GM21360 (cell line): ENCODE results near the gene CGREF1.
A peak's percentile ranks its signal among the peaks of the same experiment; 100 is the strongest.
"Not testable (repeated sequence)": the region's sequence is repeated elsewhere in the genome, so short reads cannot be mapped to it uniquely, and the experiment has no call there.

Experiments
- ATAC-seq: cut with Tn5 transposase; IDR thresholded peaks from one replicate; pipeline ENCODE4 v1.9.1; 2021; ENCODE audit warnings: mild to moderate bottlenecking, moderate library complexity; ENCODE audit not compliant: unreplicated experiment

The CGREF1 gene

DNA sequence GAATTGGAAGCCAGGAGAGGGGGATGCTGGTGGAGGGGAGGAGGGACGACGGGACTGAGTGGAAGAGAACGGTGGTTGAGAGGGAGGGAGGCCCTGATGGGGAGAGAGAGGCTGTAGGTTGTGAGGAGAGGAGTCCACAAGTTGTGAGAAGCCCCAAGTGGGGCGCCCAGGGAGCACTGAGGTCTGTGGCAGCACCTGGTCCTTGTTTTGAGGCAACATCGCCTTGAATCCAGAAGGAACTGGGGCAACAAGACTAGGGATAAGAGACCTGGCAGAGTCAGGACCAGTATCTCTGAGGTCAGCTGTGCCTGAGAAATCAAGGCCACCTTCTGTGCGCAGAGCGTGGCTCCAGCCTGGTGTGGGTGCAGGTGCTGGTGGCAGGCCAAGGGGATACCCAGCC, 19.2 kb upstream of the CGREF1 start:
- ATAC-seq, result no peak

DNA sequence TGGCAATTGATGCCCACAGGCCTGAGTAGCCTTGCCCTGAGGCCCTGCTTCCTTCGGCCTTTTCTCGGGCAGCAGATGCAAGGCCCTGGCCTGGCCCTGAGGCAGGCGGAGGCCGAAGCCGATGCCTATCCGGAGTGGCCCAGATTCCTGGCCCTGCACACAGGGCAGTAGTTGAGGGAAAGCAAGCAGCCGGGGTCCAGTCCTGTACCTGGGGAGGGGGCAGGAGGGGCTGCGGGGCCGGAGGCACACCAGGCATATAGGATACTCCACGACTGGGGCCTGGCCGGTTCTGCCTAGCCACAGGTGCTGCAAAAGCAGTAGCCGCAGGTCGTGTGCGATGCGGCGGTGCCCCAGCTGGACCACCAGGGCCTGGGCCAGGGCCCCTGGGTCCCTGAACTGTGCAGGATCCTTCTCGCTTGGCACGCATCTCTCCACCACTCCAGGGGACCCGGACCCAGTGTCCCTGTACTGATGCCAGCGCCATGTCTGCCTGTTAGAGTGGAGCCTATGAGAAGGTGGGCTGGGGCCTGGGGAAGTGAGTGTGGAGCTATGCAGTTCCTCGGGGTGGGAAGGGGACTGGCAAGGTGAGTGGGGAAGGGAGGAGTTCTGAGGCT, 18.5 kb upstream of the CGREF1 start:
- no peak for ATAC-seq

DNA sequence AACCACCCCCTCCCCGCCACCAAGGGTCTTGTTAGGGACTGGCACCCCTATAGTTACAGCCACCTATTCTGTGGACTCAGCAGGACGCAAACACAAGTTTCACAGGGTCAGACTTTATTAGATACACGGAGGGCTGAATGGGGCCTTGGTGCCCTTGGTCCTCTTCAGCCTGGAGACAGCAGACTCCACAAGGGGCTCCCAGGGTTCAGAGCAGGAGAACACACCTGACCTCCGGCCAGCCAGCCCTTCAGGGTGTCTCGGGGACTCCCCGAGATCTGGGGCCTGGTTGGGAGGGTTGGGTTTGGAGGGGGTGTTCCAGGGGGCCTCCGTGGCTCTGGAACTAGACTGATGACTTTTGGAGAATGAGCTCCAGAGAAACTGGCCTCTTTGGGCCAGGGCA, 17.8 kb upstream of the CGREF1 start:
- no peak for ATAC-seq

DNA sequence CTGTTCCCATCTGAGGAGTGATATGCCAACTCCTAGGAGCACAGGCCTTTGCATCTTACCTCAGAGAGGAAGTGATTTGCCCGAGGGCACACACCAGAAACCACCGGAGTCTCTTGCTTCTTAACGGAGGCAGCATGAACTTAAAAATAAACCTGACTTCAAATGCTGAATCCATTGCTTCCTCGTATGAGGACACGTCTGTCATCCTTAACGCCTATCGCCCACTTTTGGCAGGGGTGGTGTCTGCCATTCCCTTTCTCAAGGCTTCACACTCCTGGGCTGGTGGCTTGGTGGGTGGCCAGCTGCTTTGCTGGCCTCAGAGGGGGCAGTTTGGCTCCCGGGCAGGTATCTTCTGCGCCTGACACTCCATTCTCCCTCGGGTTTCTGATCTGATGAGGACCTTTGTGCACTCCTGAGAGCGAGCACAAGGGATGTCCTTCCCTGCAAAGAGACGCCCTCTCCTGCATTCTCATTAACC, 16.6 kb upstream of the CGREF1 start:
- no peak for ATAC-seq

DNA sequence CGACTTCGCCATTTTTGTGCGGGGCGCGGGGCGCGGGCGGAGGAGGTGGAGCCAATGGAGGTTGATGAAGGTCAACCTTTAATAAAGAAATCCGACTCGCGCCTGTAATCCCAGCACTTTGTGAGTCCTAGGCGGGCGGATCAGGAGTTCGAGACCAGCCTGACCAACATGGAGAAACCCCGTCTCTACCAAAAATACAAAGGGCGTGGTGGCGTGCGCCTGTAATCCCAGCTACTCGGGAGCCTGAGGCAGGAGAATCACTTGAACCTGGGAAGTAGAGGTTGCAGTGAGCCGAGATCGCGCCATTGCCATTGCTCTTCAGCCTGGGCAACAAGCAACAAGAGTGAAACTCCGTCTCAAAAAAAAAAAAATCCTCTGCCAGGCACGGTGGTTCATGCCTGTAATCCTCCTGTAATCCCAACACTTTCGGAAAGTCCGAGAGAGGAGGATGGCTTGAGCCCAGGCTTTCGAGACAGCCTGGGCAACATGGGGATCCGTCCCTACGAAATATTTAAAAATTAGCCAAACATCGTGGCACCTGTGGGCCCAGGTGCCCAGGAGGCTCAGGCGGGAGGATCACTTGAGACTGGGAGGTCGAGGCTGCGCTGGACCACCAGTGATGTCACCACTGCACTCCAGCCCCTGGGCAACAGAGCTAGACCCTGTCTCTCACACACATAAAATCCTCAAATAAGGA, 16.0 kb upstream of the CGREF1 start:
- no peak for ATAC-seq

DNA sequence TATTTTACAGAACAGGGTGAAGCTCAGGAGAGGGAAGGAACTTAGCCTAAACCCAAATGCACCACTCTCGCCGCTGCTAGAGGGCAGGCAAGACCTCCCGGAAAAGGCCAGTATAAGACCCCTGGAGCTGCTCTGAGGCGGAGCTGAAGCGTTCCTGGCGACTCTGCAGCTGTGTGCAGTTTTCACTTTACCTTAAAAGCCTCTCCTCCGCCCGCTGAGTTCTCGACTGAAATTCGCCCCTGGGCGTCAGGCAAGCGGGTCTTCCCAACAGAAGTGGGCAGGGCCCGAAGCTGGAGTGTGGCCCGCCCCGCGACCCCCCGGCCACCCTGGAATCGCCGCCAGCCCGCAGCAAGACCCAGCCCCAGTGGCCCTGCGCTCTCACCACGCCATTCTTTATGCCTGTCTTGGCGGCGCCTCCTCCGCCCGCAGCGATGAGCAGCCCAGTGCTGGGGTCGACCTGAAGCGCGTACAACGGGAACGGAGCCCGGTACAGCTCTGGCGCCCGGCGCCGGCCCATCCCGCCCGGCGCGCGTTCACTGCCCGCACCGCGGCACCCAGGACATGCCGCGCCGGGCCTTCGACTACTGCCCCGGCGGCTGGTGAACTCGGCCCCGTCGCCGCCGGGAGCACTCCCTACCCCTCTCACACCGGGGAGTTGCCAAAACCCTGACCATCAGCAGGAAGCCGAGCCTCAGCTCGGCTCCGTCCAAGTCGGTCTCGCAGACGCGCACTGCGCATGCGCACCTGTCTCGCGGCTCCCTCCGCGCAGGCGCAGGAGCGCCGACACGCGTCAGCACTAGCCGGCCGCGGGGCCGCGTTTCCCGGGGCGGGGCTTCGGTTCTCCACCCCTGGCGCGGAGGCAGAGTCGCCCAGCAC, 15.2 kb upstream of the CGREF1 start, which contains the start of gene PREB:
PREB (minus strand) TSS at position 732 of the 876 bp plus-strand sequence; CDS start at position 517, 215 bp downstream.
- ATAC-seq, result peak; percentile 77

DNA sequence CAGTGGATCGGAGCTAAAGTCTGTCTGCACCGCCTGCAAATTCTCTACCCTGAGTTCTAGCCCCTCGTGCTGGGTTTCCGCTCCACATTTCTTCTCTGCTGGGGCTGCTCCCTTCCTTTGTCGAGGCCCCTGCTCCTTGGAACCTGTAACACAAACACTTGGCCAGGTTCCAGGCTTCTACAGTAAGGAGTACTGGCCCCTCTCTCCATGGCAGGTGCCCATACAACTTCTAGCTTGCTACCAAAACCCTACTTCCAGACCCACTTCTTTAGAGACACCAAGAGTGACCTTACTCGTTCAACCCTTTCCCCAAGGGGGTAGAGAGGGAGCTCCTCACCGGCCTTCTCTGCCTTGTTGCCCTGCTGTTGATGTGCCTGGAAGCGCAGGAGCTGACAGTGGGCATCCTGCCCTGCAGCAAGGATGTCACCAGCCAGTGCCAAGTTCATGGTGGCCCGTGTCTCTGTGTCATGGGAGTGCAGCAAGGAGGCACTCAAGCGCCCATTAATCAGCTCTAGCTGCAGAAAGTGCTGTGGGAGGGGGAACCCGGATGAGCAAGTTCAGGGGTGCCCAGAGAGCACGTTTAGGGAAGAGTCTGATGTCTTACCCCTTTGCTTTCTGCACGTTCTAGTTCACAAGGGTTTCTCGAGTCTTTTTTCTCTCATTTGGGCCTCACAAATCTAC, 14.4 kb upstream of the CGREF1 start:
- peak; percentile 13 for ATAC-seq

DNA sequence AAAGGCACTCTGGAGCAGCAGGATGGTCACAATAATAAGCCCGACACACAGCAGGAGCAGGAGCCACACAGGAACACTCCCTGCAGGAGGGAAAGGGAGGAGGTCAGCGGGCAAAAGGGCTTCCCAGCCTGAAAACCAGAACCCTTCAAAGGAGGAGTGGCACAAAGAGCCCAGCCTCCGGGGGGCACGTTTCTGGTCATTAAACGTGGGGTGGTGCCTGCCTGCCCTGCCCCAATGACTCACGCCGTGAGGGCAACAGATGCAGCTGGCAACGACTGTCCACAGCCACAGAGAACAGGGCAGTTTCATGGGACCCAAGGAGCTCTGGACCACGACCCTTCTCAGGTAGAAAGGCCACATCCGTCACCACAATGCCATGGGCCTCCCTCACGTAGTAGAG, 12.5 kb upstream of the CGREF1 start:
- ATAC-seq, result no peak

DNA sequence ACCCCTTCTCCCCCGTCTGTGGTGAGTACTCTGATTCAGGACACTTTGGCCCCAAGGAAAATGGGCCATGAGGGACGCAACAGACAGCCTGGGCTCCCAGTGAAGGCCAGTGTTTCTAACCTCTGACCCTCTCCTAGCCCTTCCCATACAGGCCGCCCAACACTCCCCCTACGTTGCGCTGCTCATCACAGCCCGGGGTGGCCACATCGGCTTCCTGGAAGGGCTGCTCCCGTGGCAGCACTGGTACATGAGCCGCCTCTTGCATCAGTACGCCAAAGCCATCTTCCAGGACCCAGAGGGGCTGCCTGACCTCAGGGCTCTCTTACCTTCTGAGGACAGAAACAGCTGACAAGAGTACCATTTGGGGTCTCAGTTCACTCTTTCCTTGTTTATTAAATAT, 11.5 kb upstream of the CGREF1 start:
- no peak for ATAC-seq

DNA sequence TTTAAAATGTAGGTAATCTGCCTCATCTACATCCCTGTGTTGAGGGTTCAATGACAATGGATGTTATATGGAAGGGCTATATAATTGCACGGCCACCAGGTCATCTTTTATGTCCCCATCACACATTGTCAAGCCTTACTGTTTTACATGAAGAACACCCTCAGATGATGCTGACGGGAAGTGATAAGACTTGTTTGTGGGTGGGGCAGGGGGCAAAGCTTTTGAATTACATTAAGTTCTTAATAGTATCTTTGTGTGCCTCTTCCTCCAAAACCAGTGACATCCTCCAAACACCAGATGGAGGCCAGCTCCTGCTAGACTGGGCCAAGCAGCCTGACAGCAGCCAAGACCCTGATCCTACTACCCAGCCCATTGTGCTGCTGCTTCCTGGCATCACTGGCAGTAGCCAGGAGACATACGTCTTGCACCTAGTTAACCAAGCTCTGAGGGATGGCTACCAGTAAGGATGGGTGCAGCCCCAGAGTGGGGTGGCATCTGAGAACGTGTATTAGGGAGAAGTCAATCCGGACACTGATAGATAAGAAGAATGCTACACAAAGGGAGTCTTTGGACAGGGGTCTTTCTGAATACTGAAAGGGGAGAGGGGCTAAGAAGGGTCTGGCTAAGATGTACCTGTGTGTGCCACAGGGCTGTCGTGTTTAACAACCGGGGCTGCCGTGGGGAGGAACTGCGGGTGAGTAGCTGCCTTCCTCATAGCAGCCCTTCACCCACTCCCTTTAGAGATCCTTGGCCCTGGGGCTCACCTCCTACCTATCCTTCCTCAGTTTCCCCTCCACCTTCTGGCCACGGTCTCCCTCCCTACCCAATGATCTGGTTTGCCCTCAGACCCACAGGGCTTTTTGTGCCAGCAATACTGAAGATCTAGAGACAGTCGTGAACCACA, 10.0 kb upstream of the CGREF1 start:
- no peak for ATAC-seq

DNA sequence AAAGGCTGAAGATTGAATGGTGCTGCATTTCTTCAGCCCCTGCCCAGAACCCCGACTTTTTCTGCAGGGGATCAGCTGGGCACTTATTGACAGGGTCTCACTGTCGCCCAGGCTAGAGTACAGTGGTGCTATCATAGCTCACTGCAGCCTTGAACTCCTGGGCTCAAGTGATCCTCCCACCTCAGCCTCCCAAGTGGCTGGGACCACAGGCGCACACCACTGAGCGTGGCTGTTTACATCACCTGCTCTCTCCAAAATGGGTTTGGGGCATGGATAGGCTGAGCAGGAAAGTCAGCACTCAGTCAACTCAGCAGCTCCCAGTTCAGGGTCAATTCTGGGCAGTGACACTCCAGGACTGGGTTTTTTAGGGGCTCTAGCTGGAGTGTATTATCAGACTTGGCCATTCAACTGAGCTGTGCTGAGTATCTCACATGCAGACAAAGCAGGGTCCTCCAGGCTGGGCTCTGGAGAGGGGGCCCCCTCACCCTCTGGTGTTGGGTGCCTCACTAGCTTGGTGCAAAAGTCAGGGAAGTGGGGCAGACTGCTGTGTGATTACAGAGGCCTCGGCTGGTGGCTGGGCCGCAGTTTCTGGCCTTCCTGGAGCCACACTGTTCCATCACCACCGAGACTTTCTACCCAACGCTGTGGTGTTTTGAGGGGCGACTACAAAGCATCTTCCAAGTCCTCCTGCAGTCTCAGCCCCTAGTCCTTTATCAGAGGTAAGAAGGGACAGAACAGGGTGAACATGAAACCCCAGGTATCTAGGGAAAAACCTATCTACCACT, 9.1 kb upstream of the CGREF1 start:
- no peak for ATAC-seq

DNA sequence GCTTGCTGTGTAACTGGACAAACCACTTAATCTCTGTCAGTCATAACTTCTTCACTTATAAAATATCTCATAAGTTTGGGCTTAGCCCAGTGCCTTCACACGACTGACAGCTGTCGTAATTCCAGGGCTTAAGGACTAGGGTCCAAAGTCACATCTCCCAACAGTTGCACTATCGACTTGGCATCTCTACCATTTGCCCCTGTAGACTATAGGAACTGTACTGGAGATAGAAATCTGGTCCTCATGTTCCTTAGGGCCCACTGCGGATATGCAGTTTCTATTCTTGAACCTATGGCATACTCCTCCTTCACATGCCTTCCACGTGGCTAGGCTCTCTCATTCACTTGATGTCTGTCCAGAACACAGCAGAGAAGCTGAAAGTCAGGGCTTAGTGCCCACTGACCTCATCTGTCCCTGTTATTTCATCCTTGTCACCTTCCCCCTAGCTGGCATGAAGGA, 7.4 kb upstream of the CGREF1 start:
- no peak for ATAC-seq

DNA sequence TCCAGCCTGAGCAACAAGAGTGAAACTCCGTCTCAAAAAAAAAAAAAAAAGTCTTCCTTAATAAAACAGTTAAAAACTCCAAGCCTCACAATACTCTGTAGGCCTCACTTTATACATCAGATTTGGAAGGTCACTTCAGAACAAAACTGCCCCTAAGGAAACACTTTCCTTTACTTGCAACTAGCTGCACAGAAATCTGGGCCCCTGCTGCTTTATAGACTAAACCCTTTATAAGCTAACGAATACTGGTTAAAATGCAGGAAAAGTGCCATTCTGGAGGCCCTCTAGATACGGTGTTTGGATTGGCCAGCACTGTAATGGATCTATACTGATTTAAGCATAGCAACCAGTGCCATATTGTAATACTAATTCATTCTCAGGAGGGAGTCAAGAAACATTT, 6.2 kb upstream of the CGREF1 start:
- no peak for ATAC-seq

DNA sequence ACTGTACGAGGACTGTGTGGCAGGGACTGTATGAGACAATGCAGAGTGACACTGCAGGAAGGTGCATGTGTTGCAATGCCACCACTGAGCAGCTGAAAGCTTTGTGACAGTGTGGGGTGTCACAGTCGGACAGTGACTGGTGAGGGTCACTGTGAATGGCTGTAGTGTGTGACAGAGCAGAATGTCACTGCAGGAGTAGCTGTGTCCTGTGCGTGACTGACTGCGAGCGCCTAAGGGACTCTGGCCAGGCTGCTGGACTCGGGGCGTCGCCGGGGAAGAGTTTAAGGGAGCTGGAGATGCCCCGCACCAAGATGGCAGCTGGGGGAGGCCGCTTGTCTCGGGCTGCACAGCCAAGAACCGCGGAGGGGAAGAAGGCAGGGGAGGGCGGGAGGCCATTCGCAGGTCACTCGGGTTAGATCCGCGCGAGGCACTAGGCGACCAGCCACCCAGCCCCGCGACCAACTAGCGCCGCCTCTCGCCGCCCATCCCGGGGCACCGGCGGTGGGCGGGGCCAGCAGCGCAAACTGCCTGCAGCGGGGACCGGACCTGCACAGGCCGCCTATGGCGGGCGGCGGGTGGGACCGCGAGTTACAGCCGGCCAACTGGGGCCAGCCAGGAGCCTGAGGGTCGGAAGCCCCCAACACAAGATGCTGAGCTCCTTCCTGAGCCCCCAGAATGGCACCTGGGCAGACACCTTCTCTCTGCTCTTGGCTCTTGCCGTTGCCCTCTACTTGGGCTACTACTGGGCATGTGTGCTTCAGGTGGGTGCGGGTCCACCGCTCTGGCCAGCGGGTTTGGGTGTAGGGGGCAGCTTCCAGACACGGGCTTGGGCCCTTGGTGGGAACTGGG, 4.6 kb upstream of the CGREF1 start, which contains the start of gene ABHD1:
ABHD1 (plus strand) TSS at position 514 of the 849 bp plus-strand sequence; CDS start at position 648, 134 bp downstream.
- ATAC-seq, result no peak

DNA sequence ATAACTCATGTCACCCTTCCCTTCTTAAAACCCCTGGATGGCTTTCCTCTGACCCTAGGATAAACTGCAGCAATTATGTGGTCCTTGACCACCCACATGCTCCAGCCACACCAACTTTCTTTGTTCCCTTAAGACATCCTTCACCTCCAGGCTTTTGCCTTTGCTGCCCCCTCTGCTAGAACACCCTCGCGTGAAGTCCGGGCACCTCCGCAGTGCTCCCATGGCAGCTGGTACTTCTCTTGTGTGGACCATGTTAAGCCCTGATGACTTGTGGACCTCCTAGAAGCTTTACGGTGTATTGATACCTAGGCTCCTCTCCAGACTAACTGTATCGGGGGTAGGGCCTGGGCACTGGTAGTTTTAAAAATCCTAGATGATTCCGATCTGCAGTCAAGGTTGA, 3.9 kb upstream of the CGREF1 start:
- no peak for ATAC-seq

DNA sequence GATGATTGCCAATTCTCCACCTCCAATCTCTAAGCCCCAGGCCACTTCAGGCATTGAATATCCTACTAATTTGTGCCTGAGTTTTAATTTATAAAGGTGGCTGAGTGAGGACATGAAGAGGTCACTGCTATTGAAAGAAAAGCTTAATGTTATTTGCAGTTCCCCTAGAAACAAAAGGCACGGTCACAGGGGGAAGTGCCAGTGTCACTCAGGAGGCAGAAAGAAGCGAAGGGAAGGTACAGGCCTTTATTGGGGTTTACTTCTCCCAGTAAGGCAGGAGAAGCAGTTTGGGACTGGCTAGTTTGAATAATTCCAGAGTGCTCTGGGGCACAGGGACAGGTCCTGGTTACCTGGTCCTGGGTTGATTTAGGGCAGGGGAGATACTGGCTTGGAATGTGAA, 3.0 kb upstream of the CGREF1 start:
- no peak for ATAC-seq

DNA sequence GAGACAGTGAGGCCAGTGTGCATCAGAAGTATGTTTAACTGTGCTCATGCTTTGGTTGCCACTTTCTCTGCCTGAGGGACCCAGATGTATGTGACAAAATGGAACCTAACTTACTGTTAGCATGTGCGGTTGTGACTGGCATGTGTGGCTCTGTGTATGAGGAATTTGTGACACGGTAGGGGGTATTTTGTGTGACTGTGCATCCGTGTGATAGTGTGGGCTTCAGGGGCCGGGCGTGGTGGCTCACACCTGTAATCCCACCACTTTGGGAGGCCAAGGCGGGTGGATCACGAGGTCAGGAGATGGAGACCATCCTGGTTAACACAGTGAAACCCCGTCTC, 372 bp upstream of the CGREF1 start:
- ATAC-seq, result not testable (repeated sequence)

DNA sequence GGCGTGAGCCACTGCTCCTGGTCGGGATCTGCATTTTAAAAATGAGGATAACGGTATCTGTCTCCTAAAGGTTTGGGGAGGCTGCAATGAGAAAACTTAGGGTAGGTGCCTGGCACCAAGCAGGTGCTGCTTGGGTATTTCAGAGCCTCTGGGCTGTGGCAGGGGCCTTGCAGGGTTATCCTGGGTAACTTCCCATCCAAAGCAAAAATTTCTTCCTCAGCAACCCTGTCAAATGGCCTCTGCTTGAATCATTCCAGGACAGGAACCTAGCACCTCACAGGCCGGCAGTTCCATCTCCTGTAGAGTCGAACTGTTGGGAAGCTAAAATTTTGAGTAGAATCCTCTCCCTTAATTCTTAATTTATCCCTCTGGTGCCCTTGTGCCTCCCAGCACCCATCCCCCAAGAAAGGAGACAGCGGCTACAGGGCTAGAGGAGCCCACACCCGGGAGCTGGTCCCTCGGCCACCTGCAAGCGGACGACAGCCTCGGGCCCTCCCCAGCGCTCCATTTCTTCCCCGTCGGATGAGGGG, 868 bp downstream of the CGREF1 start:
- ATAC-seq, result no peak
